GM19452 (cell line): ENCODE data around the gene USP40.

ENCODE experiments used
- ATAC-seq: cut with Tn5 transposase; IDR thresholded peaks from one replicate; pipeline ENCODE4 v1.9.1; 2021; ENCODE audit not compliant: unreplicated experiment

The USP40 gene

GRCh38 chr2:233433794-233434193, 132.8 kb downstream of the USP40 start:
- ATAC-seq = no peak

DNA sequence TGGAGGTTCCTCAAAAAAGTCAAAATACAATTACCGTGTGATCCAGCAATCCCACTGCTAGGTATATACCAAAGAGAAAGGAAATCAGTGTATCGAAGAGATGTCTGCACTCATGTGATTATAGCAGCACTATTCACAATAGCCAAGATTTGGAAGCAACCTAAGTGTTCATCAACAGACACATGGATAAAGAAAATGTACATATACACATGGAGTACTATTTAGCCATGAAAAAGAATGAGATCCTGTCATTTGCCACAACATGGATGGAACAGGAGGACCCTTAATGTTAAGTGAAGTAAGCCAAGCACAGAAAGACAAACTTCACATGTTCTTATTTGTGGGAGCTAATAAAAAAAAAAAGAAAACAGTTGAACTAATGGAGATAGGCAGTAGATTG, 133.6 kb downstream of the USP40 start:
- ATAC-seq = no peak

GRCh38 chr2:233430651-233431050, 135.9 kb downstream of the USP40 start:
- no peak for ATAC-seq

DNA sequence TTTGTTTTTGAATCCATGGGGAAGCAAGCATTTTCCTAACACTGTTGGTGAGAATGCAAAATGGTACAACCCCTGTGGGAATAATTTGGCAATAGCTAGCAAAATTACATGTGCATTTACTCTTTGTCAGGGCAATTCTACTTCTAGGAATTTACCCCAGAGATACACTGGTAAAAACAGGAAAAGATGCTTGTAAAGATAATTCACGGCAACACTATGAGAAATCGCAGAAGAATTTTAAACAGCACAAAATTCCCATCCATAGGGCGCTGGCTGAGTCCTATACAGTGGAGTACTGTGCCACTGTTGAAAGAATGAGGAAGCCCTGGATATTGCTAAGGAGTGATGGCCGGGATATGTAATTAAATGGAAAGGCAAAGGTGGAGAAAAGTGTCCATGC, 136.5 kb downstream of the USP40 start:
- ATAC-seq = no peak

DNA sequence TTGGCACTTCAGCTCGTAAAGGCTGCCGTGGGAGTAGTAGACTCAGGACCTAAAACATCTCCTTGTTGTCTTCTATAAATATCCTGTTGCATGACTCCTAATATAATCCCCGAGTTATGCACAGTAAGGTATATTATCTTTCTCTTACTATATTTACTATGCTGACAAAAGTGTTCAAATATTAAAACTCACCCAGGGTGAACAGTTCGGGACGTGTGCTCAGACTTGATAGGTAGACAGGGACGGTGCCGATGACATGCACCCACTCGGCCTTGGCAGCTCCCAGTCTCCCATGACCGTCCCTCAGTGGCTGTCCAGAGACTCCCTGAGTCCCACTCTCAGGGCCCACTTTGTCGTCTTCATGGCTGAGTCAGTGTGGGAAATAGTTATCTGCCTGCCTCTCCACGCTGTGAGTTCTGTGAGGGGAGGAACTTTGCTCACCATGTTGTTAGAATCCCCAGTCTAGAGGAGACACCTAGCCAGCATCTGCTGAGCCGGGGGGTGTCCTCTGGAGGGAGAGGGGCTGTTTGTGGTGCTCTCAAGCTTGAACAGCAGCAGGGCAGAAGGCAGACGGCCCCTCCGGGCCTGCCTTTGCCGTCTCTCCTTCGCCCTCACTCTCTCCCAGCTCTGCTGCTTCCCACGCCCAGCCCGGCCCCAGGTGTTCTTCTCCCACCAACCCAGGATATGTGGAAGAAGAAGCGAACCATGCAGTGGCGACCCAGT, 137.2 kb downstream of the USP40 start:
- ATAC-seq = no peak

GRCh38 chr2:233428438-233428837, 138.1 kb downstream of the USP40 start:
- ATAC-seq = no peak

GRCh38 chr2:233428008-233428407, 138.6 kb downstream of the USP40 start:
- no peak for ATAC-seq

GRCh38 chr2:233426619-233427342, 139.8 kb downstream of the USP40 start:
- ATAC-seq = no peak
